Thyroid gland (tissue), 4 donors: ENCODE results near the gene AGMO. TPM values are rescaled to one million over a fixed set of nuclear protein-coding genes. Genes with fewer than 3 reads are reported as not detected.

ENCODE experiments used
- DNase-seq, 2 donors: peaks; one replicate each; pipeline ENCODE4 v3.0.0-alpha.2; 2019
- H3K27ac ChIP-seq, 3 donors: fragments of 200-600 bp; sonication (generic); 1 replicate in 2 of 3; 2 replicates in 1 of 3; pipeline ENCODE4 v1.5.1; 2016 to 2019; ENCODE audit warnings: mild to moderate bottlenecking in 1 of 3, moderate library complexity in 1 of 3
- H3K27me3 ChIP-seq: fragments of 200-600 bp; sonication (generic); one replicate; pipeline ENCODE4 v1.5.1; 2019
- H3K36me3 ChIP-seq, 2 donors: fragments of 200-600 bp; sonication (generic); one replicate each; pipeline ENCODE4 v1.5.1; 2016 to 2019
- H3K4me1 ChIP-seq, 2 donors: fragments of 200-600 bp; sonication (generic); one replicate each; pipeline ENCODE4 v1.5.1; 2017 to 2019
- H3K4me3 ChIP-seq, 3 donors: fragments of 200-600 bp; sonication (generic); replicated peaks in 1 of 3; 1 replicate in 2 of 3; 2 replicates in 1 of 3; pipeline ENCODE4 v1.5.1; 2016; ENCODE audit warnings: mild to moderate bottlenecking in 1 of 3
- H3K9me3 ChIP-seq: fragments of 200-600 bp; sonication (generic); one replicate; pipeline ENCODE4 v1.5.1; 2017
- CTCF ChIP-seq, 6 experiments: fragments of 200-600 bp in 3 of 6; fragments of 450-650 bp in 3 of 6; sonication (generic) in 3 of 6; IDR thresholded peaks; one replicate each; pipeline ENCODE4 v1.5.1; 2016 to 2019; ENCODE audit warnings: antibody characterized with exemption in 6 of 6, mild to moderate bottlenecking in 2 of 6, inconsistent platforms in 1 of 6, moderate library complexity in 1 of 6
- POLR2A ChIP-seq, 2 donors: fragments of 450-650 bp; IDR thresholded peaks; one replicate each; pipeline ENCODE4 v1.6.1; 2017; ENCODE audit warnings: antibody characterized with exemption in 2 of 2, mild to moderate bottlenecking in 2 of 2, moderate library complexity in 1 of 2
- WGBS, 2 donors: methylation state at CpG; one replicate each; pipeline ENCODE4 v1.1.5; 2017; 5-methylcytosine and 5-hydroxymethylcytosine counted together
- intact Hi-C: fragments of 100-400 bp; cut with DNase I; formaldehyde crosslinking; loops from one replicate; pipeline ENCODE4 v1.15.1; 2023
- total RNA-seq, 4 donors: library from RNA; depleted of rRNA; stranded (reverse); fragments of >200 nt; gene quantifications; one replicate each; pipeline ENCODE4 v1.2.3, GENCODE V29; 2016

AGMO gene
- total RNA-seq, 4 donors from 2014 or later = 0.83 to 2.0 (median 1.8) TPM

DNA sequence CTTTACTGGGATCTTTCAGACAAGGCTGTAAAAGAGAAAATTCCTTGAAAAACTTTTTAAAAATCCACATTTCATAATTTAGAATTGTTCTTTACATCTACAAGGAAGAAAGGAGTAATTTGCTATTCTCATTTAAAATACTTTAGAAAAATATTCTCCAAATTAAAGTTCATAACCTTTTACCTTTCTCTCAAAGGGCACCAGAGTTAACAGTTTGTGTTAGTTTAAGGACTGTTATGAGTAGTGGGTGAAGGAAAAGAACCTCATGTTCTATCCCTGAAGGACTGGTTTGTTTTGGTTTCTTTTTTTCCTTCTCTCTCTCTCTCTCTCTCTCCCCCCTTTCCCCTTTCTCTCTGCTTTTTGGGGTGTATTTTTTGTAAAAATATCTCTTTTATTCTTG is 4.1 kb downstream of the AGMO start:
- H3K27ac ChIP-seq = peak overlapping the region in 2 of 3 donors; percentile 10 to 45
- TF ChIP-seq POLR2A (IDR thresholded peaks at IDR 0.05) (no peak), CTCF (IDR thresholded peaks at IDR 0.05) (no peak)
- no peak for DNase-seq
- no peaks in the 10 kb centered on the region for H3K27me3 ChIP-seq
- H3K9me3 ChIP-seq = no peaks in the 10 kb centered on the region
- H3K36me3 ChIP-seq = no peaks in the 10 kb centered on the region
- intact Hi-C loops = no loop called here
- no peaks in the 10 kb centered on the region for H3K4me1 ChIP-seq
- H3K4me3 ChIP-seq = no peak overlapping the region

- WGBS, 2 donors = 79 to 88% methylated on average over 8 of the region's 8 CpGs
- no peaks in the 10 kb centered on the region for H3K27me3 ChIP-seq
- no peaks in the 10 kb centered on the region for H3K4me1 ChIP-seq
- no peaks in the 10 kb centered on the region for H3K9me3 ChIP-seq
- no peak for TF ChIP-seq POLR2A (IDR thresholded peaks at IDR 0.05)
- TF ChIP-seq CTCF (IDR thresholded peaks at IDR 0.05) = no peak
- H3K4me3 ChIP-seq = no peak overlapping the region
- intact Hi-C loops = no loop called here
- peak overlapping the region in 2 of 3 donors; percentile 10 to 45 for H3K27ac ChIP-seq
- no peak for DNase-seq
- no peaks in the 10 kb centered on the region for H3K36me3 ChIP-seq
Measured at GRCh38 chr7:15557186-15557585, 4.6 kb downstream of the AGMO start.

DNA sequence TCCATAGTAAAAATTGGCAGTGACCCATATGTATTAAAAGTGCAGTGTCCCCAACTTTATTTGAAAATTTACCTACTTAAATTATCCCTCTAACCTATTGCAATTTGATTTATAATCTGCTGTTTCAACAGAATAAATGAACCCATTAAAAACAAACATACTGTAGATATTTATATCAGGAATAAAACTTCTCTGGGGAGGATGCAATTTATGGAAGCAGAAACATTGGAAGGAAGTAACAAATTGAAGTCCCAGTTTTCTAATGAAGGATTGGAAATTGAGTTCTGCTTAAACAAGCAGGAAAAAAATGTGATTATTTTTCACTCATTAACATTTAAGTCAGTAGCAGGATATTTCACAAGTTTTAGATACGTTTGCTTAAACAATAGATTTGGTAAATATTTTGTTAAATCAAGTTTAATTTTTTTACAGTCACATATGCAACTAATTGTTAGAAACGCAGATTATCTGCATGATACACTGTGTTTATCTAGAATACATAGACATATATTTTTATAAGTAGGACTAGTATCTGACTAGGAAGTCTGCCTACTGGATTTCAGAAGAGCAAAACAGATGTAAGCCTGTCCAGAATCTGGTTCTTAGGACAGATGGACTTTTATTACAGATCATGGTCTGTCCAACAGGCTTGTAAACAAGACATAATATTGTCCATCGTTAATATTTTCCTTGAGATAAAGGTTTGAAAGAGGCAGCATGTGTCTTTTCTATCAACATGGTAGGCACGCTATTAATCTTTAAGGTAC is 5.3 kb downstream of the AGMO start:
- H3K4me1 ChIP-seq = no peaks in the 10 kb centered on the region
- no peaks in the 10 kb centered on the region for H3K36me3 ChIP-seq
- intact Hi-C loops = no loop called here
- DNase-seq = no peak
- no peaks in the 10 kb centered on the region for H3K27me3 ChIP-seq
- WGBS, 2 donors = 77 to 84% methylated on average over 4 of the region's 4 CpGs
- TF ChIP-seq POLR2A (IDR thresholded peaks at IDR 0.05) = no peak
- no peak for TF ChIP-seq CTCF (IDR thresholded peaks at IDR 0.05)
- no peak overlapping the region for H3K4me3 ChIP-seq
- H3K27ac ChIP-seq = peak overlapping the region in 1 of 3 donors; percentile 45
- H3K9me3 ChIP-seq = no peaks in the 10 kb centered on the region

GRCh38 chr7:15555381-15555859 is 6.4 kb downstream of the AGMO start:
- Histone ChIP-seq H3K9me3 (no peaks in the 10 kb centered on the region), H3K4me3 (no peak overlapping the region), H3K27ac (no peak overlapping the region), H3K4me1 (no peaks in the 10 kb centered on the region), H3K27me3 (no peaks in the 10 kb centered on the region), H3K36me3 (no peaks in the 10 kb centered on the region)
- intact Hi-C loops = no loop called here
- WGBS, 2 donors = 82 to 85% methylated on average over 4 of the region's 4 CpGs
- no peak for TF ChIP-seq POLR2A (IDR thresholded peaks at IDR 0.05)
- TF ChIP-seq CTCF (IDR thresholded peaks at IDR 0.05) = no peak
- no peak for DNase-seq

DNA sequence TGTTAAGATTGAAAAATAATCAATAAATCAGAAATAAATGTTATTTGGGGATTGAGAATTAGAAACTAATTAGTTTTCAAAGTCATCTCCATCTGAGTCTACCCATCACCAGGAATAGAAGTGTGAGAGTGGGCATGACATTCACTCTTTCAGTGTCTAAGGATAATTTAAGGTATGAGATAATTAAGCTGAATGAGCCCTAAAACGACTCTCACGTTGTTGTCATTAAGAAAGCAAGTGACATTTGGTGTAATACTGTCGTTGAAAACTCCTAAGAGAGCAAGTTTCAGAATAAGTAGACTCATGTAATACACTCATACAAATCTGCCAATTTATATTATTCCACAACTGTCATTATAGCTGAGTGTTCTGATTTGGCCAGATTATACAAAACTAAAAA is 7.1 kb downstream of the AGMO start:
- whole genome bisulfite sequencing, 2 donors = 59 to 72% methylated on average over 3 of the region's 3 CpGs
- Histone ChIP-seq H3K27me3 (no peaks in the 10 kb centered on the region), H3K36me3 (no peaks in the 10 kb centered on the region), H3K9me3 (no peaks in the 10 kb centered on the region), H3K4me1 (no peaks in the 10 kb centered on the region), H3K4me3 (no peak overlapping the region), H3K27ac (no peak overlapping the region)
- no peak for TF ChIP-seq CTCF (IDR thresholded peaks at IDR 0.05)
- no peak for TF ChIP-seq POLR2A (IDR thresholded peaks at IDR 0.05)
- DNase-seq = no peak
- intact Hi-C loops = no loop called here
